GM13977 (cell line): ENCODE results near the gene ST3GAL5.

Experiments
- DNase-seq: peaks from one replicate; pipeline ENCODE4 v3.0.0; 2012; ENCODE audit warnings: low spot score
- in situ Hi-C: fragments of 300-500 bp; cut with MboI; formaldehyde crosslinking; loops from one replicate; pipeline ENCODE4 v1.12.0; 2022; ENCODE audit warnings: low sequenced_read_pairs, low pct_unique_long_range_greater_than_20kb, mixed read lengths, inconsistent platforms; ENCODE audit not compliant: unreplicated experiment
- TF ChIP-seq, protein P1 (sequence below): IDR thresholded peaks from 2 replicates; pipeline ENCODE4 v1.5.1; 2012; ENCODE audit warnings: mild to moderate bottlenecking, control low read depth; ENCODE audit not compliant: insufficient read depth; ENCODE audit errors: extremely low read depth, missing control alignments

ST3GAL5 gene

DNA sequence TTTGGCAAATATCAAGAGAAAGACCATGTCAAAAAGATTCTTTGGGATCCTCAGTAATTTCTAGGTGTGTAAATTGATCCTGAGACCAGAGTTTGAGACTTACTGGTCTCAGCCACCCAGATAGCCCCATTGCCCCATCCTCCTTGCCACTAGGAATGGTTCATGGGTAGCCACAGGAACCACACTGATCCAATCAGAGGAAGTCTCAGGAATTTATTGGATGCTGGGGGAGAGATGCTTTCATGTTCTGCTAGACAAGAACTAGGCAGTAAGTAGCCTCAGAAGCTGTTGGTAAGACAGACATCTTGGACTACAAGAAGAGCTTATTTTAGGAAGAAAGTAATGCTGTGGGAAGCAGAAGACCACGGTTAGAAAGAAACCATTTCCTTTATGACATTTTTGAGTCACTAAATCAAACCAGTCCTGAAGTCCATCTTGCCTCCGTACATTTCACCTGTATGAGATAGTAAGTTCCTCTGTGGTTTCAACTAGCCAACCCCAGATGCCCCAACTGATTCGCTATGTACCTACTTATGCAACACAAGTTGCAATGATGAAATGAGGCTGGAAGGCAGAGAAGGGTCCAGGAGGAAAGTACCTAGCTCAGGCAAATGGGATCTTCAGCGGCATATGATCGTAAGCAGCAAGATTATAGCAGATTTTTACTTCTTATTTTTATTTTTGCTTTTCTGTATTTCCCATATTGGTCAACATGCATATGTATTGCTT is 3.6 kb upstream of the ST3GAL5 start:
- no peak for DNase-seq
- TF ChIP-seq, protein P1, sequence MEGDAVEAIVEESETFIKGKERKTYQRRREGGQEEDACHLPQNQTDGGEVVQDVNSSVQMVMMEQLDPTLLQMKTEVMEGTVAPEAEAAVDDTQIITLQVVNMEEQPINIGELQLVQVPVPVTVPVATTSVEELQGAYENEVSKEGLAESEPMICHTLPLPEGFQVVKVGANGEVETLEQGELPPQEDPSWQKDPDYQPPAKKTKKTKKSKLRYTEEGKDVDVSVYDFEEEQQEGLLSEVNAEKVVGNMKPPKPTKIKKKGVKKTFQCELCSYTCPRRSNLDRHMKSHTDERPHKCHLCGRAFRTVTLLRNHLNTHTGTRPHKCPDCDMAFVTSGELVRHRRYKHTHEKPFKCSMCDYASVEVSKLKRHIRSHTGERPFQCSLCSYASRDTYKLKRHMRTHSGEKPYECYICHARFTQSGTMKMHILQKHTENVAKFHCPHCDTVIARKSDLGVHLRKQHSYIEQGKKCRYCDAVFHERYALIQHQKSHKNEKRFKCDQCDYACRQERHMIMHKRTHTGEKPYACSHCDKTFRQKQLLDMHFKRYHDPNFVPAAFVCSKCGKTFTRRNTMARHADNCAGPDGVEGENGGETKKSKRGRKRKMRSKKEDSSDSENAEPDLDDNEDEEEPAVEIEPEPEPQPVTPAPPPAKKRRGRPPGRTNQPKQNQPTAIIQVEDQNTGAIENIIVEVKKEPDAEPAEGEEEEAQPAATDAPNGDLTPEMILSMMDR = no peak
- in situ Hi-C loops = no loop called here

DNA sequence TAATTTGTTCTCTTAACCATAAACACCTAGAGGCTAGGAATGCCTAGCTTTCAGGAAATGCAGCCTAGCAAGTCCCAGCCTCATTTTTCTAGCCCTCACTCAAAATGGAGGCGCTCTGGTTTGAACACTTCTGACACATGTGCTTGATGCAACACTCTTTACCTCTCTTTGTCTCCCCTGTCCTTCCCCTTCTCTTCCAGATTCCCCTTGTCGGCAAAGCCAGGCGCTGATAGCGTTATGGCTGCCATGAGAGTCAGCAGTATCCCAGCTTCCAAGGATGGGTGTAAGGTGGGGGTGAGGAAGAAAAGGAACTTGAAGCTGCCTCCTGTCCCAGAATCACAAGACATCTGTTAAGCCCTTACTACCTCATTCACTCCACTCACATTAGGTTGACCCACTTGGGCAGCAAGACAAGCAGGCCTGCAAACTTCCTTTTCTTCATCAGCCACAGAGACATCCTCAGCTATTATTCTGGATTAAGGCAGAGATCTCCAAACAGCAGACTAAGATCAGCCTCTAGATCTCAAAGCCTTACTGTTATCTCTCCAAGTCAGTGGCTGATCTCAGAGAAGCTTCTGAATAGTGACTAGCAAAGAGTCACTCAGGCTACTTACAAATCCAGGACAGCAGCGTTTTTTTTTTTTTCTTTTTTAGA is 1.9 kb upstream of the ST3GAL5 start:
- no peak for DNase-seq
- in situ Hi-C loops = no loop called here
- TF ChIP-seq, protein P1 = no peak

DNA sequence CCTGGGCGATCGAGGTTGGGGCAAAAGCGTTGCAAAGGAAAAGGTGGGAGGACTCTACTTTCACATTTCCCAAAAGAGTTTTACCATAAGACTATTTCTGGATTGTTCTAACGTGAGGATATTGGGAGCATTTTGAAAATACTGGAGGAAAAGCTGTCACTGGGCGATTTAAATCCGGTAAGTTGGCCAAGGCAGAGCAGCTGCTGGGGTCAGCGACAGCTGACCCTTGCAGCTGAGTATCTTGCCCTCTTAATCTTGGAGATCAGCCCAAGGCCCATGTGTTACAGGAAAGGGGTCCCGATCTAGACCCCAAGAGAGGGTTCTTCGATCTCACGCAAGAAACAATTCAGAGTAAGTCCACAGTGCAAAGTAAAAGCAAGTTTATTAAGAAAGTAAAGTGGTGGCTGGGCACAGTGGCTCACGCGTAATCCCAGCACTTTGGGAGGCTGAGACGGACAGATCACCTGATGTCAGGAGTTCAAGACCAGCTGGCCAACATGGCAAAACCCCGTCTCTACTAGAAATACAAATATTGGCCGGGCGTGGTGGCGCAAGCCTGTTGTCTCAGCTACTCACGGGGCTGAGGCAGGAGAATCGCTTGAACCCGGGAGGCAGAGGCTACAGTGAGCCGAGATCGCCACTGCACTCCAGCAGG is 964 bp upstream of the ST3GAL5 start:
- TF ChIP-seq, protein P1 = no peak
- DNase-seq = no peak
- in situ Hi-C loops = no loop called here

DNA sequence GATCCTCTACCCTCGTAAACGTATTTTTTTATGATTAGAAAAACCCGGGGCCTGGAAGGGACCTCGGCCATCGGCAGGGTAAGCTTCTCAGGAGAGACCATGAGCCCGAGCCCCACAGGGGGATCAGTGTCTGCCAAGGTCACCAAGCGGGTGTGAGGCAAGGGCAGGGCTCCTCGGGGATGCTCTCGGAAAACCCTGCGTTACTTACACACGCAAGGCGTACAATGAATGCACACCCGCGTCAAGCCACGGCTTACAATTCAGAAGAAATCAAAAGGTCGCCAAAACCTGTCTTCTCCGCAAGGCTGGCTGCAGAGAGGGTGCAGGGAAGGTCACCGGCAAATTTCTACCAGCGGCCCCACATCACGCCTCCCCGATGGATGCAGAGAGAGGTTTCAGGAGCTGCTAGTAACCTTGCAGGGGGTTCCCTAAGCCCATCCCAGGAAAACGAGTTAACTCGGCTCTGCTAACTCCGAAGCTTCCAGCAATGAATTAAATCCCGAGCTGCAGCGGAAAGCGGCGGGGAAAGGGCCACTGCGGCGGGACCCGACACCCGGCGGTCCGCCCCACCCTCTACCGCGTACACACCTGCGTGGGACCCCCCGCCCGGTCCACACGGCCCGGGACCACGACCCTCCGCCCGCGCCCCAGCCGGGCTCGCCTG is 638 bp downstream of the ST3GAL5 start:
- in situ Hi-C loops = no loop called here
- TF ChIP-seq, protein P1 = no peak
- DNase-seq = peak; percentile 34

DNA sequence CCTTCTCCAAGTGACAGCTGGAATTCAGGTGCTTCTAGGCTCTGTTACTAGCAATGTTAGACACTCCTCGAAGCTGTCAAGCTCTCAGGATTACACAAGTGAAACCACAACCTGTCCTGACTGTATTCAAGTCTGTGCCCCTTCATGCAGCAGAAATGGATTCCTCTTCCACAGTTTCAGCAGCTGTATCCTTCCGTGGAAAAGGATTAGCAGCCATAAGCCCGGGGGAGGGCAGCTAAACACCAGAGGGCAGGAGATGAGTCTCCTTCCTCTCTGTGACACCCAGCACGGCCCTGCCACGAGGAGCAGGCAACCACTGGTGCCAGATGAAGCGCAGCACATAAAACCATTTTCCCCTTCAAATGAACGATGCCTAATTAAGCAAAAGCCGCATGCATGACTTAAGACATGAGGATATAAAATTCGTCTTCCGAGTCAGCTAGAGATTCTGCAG is 1.2 kb downstream of the ST3GAL5 start:
- TF ChIP-seq, protein P1 = no peak
- DNase-seq = peak; percentile 35
- in situ Hi-C loops = no loop called here

DNA sequence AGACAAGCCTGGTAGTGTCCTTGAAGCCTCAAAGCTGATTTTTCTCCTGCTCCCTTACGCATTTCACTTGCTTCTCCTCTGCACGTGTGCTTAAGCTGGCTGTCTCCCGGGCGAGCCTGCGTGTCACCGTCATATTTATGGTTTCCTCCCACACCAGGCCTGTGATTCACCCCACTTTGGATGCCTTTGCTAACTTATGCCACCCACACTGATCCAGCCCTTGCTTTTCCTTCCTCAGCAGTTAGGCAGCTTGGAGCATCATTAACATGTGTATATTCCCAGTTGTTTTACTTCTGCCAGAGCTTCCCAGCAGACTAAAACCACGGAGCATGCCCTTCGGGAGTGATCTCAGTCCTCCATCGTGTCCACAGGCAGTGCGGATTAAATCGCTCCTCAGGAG is 2.2 kb downstream of the ST3GAL5 start:
- DNase-seq = no peak
- in situ Hi-C loops = no loop called here
- TF ChIP-seq, protein P1 = no peak
